Measurements from ENCODE around the gene USF3. TPM values are rescaled to one million over a fixed set of nuclear protein-coding genes. Genes with fewer than 3 reads are reported as not detected.

Gene USF3
- total RNA-seq, 1 donor from 2014 or later, result 11.3 TPM

GRCh38 chr3:113630956-113631542, 65.4 kb downstream of the USF3 start:
- H3K27me3 ChIP-seq (ENCODE audit: control insufficient read depth, insufficient read depth, low read length), result no peaks in the 10 kb centered on the region
- H3K36me3 ChIP-seq (ENCODE audit: control insufficient read depth, insufficient read depth, low read length), result no peaks in the 10 kb centered on the region
- H3K4me3 ChIP-seq (ENCODE audit: low read depth, low read length), result no peak overlapping the region
- TF ChIP-seq, protein P1, sequence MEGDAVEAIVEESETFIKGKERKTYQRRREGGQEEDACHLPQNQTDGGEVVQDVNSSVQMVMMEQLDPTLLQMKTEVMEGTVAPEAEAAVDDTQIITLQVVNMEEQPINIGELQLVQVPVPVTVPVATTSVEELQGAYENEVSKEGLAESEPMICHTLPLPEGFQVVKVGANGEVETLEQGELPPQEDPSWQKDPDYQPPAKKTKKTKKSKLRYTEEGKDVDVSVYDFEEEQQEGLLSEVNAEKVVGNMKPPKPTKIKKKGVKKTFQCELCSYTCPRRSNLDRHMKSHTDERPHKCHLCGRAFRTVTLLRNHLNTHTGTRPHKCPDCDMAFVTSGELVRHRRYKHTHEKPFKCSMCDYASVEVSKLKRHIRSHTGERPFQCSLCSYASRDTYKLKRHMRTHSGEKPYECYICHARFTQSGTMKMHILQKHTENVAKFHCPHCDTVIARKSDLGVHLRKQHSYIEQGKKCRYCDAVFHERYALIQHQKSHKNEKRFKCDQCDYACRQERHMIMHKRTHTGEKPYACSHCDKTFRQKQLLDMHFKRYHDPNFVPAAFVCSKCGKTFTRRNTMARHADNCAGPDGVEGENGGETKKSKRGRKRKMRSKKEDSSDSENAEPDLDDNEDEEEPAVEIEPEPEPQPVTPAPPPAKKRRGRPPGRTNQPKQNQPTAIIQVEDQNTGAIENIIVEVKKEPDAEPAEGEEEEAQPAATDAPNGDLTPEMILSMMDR (IDR thresholded peaks at IDR 0.05; ENCODE audit: insufficient read depth, low read length, poor library complexity, severe bottlenecking), result no peak
- no peak for DNase-seq (ENCODE audit: low read depth)

GRCh38 chr3:113629584-113630421, 66.6 kb downstream of the USF3 start:
- Histone ChIP-seq H3K27me3 (ENCODE audit: control insufficient read depth, insufficient read depth, low read length) (no peaks in the 10 kb centered on the region), H3K4me3 (ENCODE audit: low read depth, low read length) (no peak overlapping the region), H3K36me3 (ENCODE audit: control insufficient read depth, insufficient read depth, low read length) (no peaks in the 10 kb centered on the region)
- TF ChIP-seq, protein P1 (IDR thresholded peaks at IDR 0.05; ENCODE audit: insufficient read depth, low read length, poor library complexity, severe bottlenecking), result no peak
- DNase-seq (ENCODE audit: low read depth), result no peak

GRCh38 chr3:113628788-113629187, 67.7 kb downstream of the USF3 start:
- TF ChIP-seq, protein P1 (IDR thresholded peaks at IDR 0.05; ENCODE audit: insufficient read depth, low read length, poor library complexity, severe bottlenecking), result no peak

DNA sequence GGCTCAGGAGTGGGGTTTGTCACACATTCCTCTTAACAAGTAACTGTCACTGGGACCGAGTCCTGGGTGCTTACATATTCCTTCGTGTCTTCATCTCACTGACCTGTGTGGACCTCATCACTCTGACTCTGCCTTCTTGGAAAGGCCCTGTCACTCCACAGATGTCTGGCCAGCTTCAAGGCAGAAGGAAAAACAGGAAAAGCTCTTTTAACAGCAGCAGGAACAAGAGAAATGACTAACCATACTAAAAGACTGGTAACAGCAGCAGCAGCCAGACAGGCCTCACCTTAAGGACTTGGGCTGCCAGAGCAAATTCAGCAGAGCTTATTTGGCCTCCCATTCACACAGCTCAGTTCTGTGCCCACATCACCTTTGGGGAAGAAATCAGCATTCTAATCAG, 68.1 kb downstream of the USF3 start:
- peaks cover 2% of the 10 kb centered on the region for H3K27me3 ChIP-seq (ENCODE audit: control insufficient read depth, insufficient read depth, low read length)
- H3K36me3 ChIP-seq (ENCODE audit: control insufficient read depth, insufficient read depth, low read length), result no peaks in the 10 kb centered on the region
- no peak for DNase-seq (ENCODE audit: low read depth)
- TF ChIP-seq, protein P1 (IDR thresholded peaks at IDR 0.05; ENCODE audit: insufficient read depth, low read length, poor library complexity, severe bottlenecking), result no peak
- no peak overlapping the region for H3K4me3 ChIP-seq (ENCODE audit: low read depth, low read length)

More at GRCh38 chr3:113628788-113629187, 67.7 kb downstream of the USF3 start:
- no peaks in the 10 kb centered on the region for H3K36me3 ChIP-seq (ENCODE audit: control insufficient read depth, insufficient read depth, low read length)
- H3K27me3 ChIP-seq (ENCODE audit: control insufficient read depth, insufficient read depth, low read length), result no peaks in the 10 kb centered on the region
- no peak for DNase-seq (ENCODE audit: low read depth)
- H3K4me3 ChIP-seq (ENCODE audit: low read depth, low read length), result no peak overlapping the region

DNA sequence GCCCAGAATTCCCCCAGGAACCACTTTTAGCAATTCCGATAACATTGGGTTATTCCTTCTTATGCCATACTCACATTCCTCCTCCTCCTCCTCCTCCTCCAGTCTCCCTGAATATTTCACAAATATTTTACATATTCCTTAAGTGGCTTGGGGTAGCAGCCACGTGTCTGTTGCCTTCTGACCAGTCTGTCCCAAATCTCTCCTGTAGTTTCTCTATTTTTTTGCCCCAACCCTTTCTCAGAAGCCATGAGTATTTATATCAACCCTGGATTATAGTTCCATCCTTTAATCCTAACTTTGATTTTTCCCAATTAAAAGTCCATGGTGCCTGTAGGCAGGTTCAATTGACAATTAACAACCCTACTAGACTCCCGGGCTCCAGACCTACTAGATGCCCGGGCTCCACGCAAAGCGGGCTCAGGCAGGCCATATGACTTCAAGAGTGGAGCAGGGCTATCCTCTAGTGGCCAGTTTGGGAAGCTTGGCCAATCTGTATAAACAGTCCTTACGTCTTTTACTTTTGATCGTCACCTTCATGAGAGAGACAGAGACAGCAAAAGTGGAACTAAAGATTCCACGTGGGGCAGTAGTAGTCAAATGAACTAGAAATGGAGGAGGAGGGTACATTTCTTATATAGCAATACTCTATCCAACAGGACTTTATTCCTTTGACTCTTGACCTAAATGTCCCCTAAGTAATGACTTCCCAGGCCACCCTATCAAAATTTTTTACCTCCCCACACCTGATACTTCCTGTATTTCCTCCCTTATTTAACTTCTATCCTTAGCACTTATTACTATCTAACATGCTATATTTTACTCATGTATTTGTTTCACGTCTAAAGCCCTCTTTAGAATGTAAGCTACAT, 69.7 kb downstream of the USF3 start:
- H3K4me3 ChIP-seq (ENCODE audit: low read depth, low read length), result no peak overlapping the region

More for the DNA sequence above, 69.7 kb downstream of the USF3 start:
- peaks cover 3% of the 10 kb centered on the region for H3K27me3 ChIP-seq (ENCODE audit: control insufficient read depth, insufficient read depth, low read length)
- H3K36me3 ChIP-seq (ENCODE audit: control insufficient read depth, insufficient read depth, low read length), result no peaks in the 10 kb centered on the region
- TF ChIP-seq, protein P1 (IDR thresholded peaks at IDR 0.05; ENCODE audit: insufficient read depth, low read length, poor library complexity, severe bottlenecking), result peak; percentile 97
- DNase-seq (ENCODE audit: low read depth), result no peak
